HCT116 (cell line): ENCODE measurements around the gene KLHL33.

Source experiments
- EZH2 ChIP-seq: fragments of 200-600 bp; sonication (generic); IDR thresholded peaks from 2 replicates; pipeline ENCODE4 v1.6.1; 2017; ENCODE audit warnings: antibody characterized with exemption, mixed run types
- EZH2phosphoT487 ChIP-seq: fragments of 200-600 bp; IDR thresholded peaks from 2 replicates; pipeline ENCODE4 v1.6.1; 2018; ENCODE audit warnings: antibody characterized with exemption, borderline replicate concordance
- TF ChIP-seq, protein P1 (sequence below), 3 experiments: fragments of 200-600 bp in 1 of 3; sonication (generic) in 1 of 3; IDR thresholded peaks in 2 of 3; conservative IDR thresholded peaks in 1 of 3; 2 replicates each; pipeline ENCODE4 v1.5.1; 2012 to 2017; ENCODE audit warnings: low read depth in 2 of 3, low read length in 2 of 3, antibody characterized with exemption in 1 of 3, borderline replicate concordance in 1 of 3, control low read depth in 1 of 3, mild to moderate bottlenecking in 1 of 3, mixed read lengths in 1 of 3, mixed run types in 1 of 3, moderate library complexity in 1 of 3; ENCODE audit not compliant: insufficient read depth in 1 of 3
- TF ChIP-seq, protein P2 (sequence below): IDR thresholded peaks from 2 replicates; pipeline ENCODE4 v1.6.1; 2012

DNA sequence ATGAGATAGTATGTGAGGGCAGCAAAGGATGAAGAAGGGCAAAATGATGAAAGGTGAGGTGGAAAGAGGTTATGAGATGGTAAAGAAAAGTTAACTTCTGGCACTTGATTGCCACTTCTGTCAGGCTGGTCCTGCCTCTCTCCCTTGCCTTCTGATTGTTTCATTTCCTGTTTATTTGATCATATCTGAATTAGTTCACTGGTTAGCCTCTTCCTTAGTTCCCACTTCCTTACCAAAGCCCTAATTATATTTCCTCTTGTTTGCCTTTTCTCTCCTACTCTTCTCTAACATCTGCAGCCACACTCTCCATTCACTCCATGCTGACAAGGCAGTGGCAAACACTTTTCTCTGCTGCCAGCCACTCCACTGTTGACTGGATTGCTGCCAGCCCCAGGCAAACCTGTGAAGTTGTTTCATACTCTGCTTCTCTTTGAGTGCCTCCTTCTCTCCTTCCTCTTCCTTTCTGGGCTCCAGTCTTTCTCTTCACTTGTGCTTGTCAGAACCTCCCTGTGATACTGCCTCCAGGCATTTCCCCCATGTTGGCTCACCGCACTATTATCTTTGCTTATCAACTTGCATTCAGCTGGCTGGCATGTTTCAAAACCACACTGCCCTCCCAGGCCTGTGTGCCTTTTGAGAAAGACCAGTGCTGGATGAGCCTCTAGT lies 41.4 kb upstream of the KLHL33 start:
- TF ChIP-seq EZH2 (no peak), EZH2phosphoT487 (no peak)
- TF ChIP-seq, protein P1, sequence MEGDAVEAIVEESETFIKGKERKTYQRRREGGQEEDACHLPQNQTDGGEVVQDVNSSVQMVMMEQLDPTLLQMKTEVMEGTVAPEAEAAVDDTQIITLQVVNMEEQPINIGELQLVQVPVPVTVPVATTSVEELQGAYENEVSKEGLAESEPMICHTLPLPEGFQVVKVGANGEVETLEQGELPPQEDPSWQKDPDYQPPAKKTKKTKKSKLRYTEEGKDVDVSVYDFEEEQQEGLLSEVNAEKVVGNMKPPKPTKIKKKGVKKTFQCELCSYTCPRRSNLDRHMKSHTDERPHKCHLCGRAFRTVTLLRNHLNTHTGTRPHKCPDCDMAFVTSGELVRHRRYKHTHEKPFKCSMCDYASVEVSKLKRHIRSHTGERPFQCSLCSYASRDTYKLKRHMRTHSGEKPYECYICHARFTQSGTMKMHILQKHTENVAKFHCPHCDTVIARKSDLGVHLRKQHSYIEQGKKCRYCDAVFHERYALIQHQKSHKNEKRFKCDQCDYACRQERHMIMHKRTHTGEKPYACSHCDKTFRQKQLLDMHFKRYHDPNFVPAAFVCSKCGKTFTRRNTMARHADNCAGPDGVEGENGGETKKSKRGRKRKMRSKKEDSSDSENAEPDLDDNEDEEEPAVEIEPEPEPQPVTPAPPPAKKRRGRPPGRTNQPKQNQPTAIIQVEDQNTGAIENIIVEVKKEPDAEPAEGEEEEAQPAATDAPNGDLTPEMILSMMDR (IDR thresholded peaks at IDR 0.05 in 2 of 3, conservative IDR thresholded peaks at IDR 0.05 in 1 of 3; ENCODE audit: borderline replicate concordance in 1 of 3, insufficient read depth in 1 of 3, low read depth in 2 of 3, low read length in 2 of 3), result no peak
- TF ChIP-seq, protein P2, sequence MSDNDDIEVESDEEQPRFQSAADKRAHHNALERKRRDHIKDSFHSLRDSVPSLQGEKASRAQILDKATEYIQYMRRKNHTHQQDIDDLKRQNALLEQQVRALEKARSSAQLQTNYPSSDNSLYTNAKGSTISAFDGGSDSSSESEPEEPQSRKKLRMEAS, result no peak
